Loucy (cell line): ENCODE measurements around the gene EME2.

Experiments used
- EZH2phosphoT487 ChIP-seq: fragments of 200-600 bp; IDR thresholded peaks from 2 replicates; pipeline ENCODE4 v1.6.1; 2018; ENCODE audit warnings: antibody characterized with exemption, mild to moderate bottlenecking, moderate library complexity, borderline replicate concordance
- TF ChIP-seq, protein P1 (sequence below): fragments of 200-600 bp; sonication (generic); conservative IDR thresholded peaks from 2 replicates; pipeline ENCODE4 v1.5.1; 2014; ENCODE audit warnings: mild to moderate bottlenecking, antibody characterized with exemption, low read length

DNA sequence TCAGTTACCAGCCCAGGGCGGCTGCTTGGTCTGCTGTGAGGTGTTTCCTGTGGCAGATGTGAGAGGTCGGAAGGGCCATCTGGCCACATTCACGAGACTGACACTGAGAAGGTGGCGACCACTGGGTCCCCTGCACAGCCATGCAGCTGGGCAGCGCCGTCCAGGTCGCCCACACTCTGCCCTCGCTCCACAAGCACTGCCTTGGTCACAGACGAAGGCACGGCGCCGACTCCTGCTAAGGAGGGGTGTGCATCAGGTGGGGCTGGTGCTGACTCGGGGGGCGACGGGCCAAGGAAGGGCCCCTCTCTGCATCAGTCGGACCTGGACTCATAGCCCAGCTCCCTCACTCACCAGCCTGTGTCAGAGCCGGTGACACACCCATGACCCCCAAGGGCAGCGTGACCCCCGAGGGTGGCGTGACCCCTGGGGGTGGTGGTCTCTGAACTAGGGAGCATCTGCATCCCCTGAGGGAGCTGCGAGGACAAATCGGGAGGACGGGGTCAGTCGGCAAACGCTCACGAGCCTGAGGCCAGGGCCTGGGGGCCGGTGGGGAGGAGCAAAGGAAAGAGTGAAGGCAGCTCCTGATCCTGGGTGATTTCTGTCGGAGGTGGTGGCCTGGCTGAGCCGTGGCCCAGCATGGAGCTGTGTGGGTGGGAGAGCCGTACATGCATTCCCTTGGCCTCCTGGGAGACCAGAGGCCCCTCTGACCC, 31.7 kb upstream of the EME2 start:
- no peak for TF ChIP-seq EZH2phosphoT487
- TF ChIP-seq, protein P1, sequence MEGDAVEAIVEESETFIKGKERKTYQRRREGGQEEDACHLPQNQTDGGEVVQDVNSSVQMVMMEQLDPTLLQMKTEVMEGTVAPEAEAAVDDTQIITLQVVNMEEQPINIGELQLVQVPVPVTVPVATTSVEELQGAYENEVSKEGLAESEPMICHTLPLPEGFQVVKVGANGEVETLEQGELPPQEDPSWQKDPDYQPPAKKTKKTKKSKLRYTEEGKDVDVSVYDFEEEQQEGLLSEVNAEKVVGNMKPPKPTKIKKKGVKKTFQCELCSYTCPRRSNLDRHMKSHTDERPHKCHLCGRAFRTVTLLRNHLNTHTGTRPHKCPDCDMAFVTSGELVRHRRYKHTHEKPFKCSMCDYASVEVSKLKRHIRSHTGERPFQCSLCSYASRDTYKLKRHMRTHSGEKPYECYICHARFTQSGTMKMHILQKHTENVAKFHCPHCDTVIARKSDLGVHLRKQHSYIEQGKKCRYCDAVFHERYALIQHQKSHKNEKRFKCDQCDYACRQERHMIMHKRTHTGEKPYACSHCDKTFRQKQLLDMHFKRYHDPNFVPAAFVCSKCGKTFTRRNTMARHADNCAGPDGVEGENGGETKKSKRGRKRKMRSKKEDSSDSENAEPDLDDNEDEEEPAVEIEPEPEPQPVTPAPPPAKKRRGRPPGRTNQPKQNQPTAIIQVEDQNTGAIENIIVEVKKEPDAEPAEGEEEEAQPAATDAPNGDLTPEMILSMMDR, result no peak
